GM12878 (cell line): ENCODE results near the gene RNF11. TPM values are rescaled to one million over a fixed set of nuclear protein-coding genes. Genes with fewer than 3 reads are reported as not detected.

Experiments used
- ATAC-seq: fragments of 200-7000 bp; cut with Tn5 transposase; 3 replicates; pipeline ENCODE4 v1.9.1; 2020; ENCODE audit warnings: mild to moderate bottlenecking, moderate library complexity
- BruUV-seq: library from RNA; stranded (reverse); fragments of 400-500 nt; replicated peaks from 2 replicates; lab custom pipeline; 2021; lab: Mats Ljungman, UMichigan
- CTCF ChIA-PET: fragments of 300-600 bp; sonication (Branson Sonifier 250); formaldehyde crosslinking; extraction: SDS; loops from one replicate; lab custom pipeline; 2021; ENCODE audit warnings: inconsistent platforms; lab: Yijun Ruan, JAX
- POLR2A ChIA-PET: fragments of 350-600 bp; formaldehyde crosslinking; extraction: SDS; loops from one replicate; lab custom pipeline; 2021; ENCODE audit warnings: inconsistent platforms; lab: Charles Lee
- RAD21 ChIA-PET: fragments of 300-600 bp; sonication (Branson Sonifier 250); formaldehyde crosslinking; loops from one replicate; lab custom pipeline; 2023; ENCODE audit warnings: antibody characterized with exemption; ENCODE audit not compliant: unreplicated experiment; lab: Charles Lee
- SMC1A ChIA-PET: fragments of 300-600 bp; sonication (Branson Sonifier 250); formaldehyde crosslinking; loops from one replicate; lab custom pipeline; 2023; ENCODE audit not compliant: unreplicated experiment, uncharacterized antibody; lab: Charles Lee
- DNase-seq: peaks from one replicate; pipeline ENCODE4 v3.0.0-alpha.2; 2011; ENCODE audit warnings: low read depth, low spot score
- FAIRE-seq: peaks from 3 replicates; lab custom pipeline; 2011; peaks lifted over from hg19 to GRCh38; lab: Jason Lieb, UNC
- H2AFZ ChIP-seq: 2 replicates; pipeline ENCODE4 v1.6.0; 2011; ENCODE audit warnings: low read depth, low read length, control low read depth; ENCODE audit not compliant: control insufficient read depth
- H3K27ac ChIP-seq: 2 replicates; pipeline ENCODE4 v1.5.1; 2011; ENCODE audit warnings: control low read depth; ENCODE audit not compliant: control insufficient read depth, insufficient read depth
- H3K27me3 ChIP-seq, 2 experiments: replicated peaks in 1 of 2; 2 replicates each; pipeline versions ENCODE4 v1.6.0 to v1.6.1; 2011; ENCODE audit warnings: low read length in 1 of 2; ENCODE audit not compliant: control insufficient read depth in 2 of 2, insufficient read depth in 2 of 2
- H3K36me3 ChIP-seq, 2 experiments: 2 replicates each; pipeline ENCODE4 v1.5.1; 2011; ENCODE audit warnings: low read length in 1 of 2; ENCODE audit not compliant: control insufficient read depth in 2 of 2, insufficient read depth in 2 of 2
- H3K4me1 ChIP-seq: 2 replicates; pipeline ENCODE4 v1.6.1; 2011; ENCODE audit warnings: mild to moderate bottlenecking, low read length, moderate library complexity, mixed read lengths; ENCODE audit not compliant: control insufficient read depth, insufficient read depth
- H3K4me2 ChIP-seq: 2 replicates; pipeline ENCODE4 v1.6.0; 2011; ENCODE audit warnings: control low read depth; ENCODE audit not compliant: control insufficient read depth, insufficient read depth
- H3K4me3 ChIP-seq: fragments of 200-600 bp; sonication (generic); 2 replicates; pipeline ENCODE4 v1.5.1; 2016
- H3K79me2 ChIP-seq: 2 replicates; pipeline ENCODE4 v1.6.0; 2011; ENCODE audit warnings: low read length; ENCODE audit not compliant: control insufficient read depth, insufficient read depth
- H3K9ac ChIP-seq: 2 replicates; pipeline ENCODE4 v1.8.0; 2011; ENCODE audit warnings: low read length, control low read depth, mixed read lengths; ENCODE audit not compliant: control insufficient read depth, insufficient read depth
- H3K9me3 ChIP-seq: replicated peaks from 3 replicates; pipeline ENCODE4 v1.5.1; 2011; ENCODE audit warnings: mild to moderate bottlenecking, low read length; ENCODE audit not compliant: control insufficient read depth, insufficient read depth
- H4K20me1 ChIP-seq: 2 replicates; pipeline ENCODE4 v1.6.0; 2011; ENCODE audit not compliant: control insufficient read depth, insufficient read depth
- ATF3 ChIP-seq: IDR thresholded peaks from 2 replicates; pipeline ENCODE4 v1.6.1; 2011; ENCODE audit warnings: low read depth, mild to moderate bottlenecking, low read length, moderate library complexity, borderline replicate concordance; ENCODE audit errors: extremely low read depth
- BCL3 ChIP-seq: IDR thresholded peaks from 2 replicates; pipeline ENCODE4 v1.6.1; 2011; ENCODE audit warnings: borderline replicate concordance, low read depth, mild to moderate bottlenecking, moderate library complexity, low read length; ENCODE audit not compliant: insufficient read depth, poor library complexity, severe bottlenecking
- CHD4 ChIP-seq: fragments of 200-600 bp; sonication (generic); IDR thresholded peaks from 2 replicates; pipeline ENCODE4 v1.6.1; 2016; ENCODE audit warnings: mild to moderate bottlenecking
- EZH2 ChIP-seq: IDR thresholded peaks from 2 replicates; pipeline ENCODE4 v1.6.1; 2012; ENCODE audit warnings: low read depth, mild to moderate bottlenecking, control low read depth, inconsistent platforms, low read length, borderline replicate concordance; ENCODE audit not compliant: control insufficient read depth
- HSF1 ChIP-seq: fragments of 150-350 bp; IDR thresholded peaks from 2 replicates; pipeline ENCODE4 v1.6.1; 2014; ENCODE audit warnings: mild to moderate bottlenecking, low read depth, low read length
- NR2C2 ChIP-seq: IDR thresholded peaks from 2 replicates; pipeline ENCODE4 v1.6.1; 2011; ENCODE audit warnings: borderline replicate concordance, low read depth; ENCODE audit not compliant: control insufficient read depth, insufficient read length
- POLR2AphosphoS2 ChIP-seq: IDR thresholded peaks from 2 replicates; pipeline ENCODE4 v1.6.1; 2011; ENCODE audit warnings: low read depth, mild to moderate bottlenecking, low read length, improper control_type of control experiment, moderate library complexity
- RAD51 ChIP-seq: fragments of 450-650 bp; IDR thresholded peaks from 2 replicates; pipeline ENCODE4 v1.6.1; 2016; ENCODE audit warnings: moderate library complexity, mild to moderate bottlenecking, inconsistent platforms
- RBBP5 ChIP-seq: fragments of 200-600 bp; sonication (generic); conservative IDR thresholded peaks from 2 replicates; pipeline ENCODE4 v1.6.1; 2016
- SMARCA5 ChIP-seq: fragments of 450-650 bp; IDR thresholded peaks from 2 replicates; pipeline ENCODE4 v1.6.1; 2017; ENCODE audit warnings: mild to moderate bottlenecking
- SREBF1 ChIP-seq: IDR thresholded peaks from 2 replicates; pipeline ENCODE4 v1.6.1; 2012; ENCODE audit warnings: mild to moderate bottlenecking, low read length
- SUPT20H ChIP-seq: IDR thresholded peaks from 2 replicates; pipeline ENCODE4 v1.6.1; 2011; ENCODE audit warnings: low read depth, mild to moderate bottlenecking, low read length, moderate library complexity, borderline replicate concordance; ENCODE audit not compliant: control insufficient read depth
- TAF1 ChIP-seq: IDR thresholded peaks from 2 replicates; pipeline ENCODE4 v1.6.1; 2011; ENCODE audit warnings: mild to moderate bottlenecking, low read depth, low read length, borderline replicate concordance
- TCF12 ChIP-seq: IDR thresholded peaks from 2 replicates; pipeline ENCODE4 v1.6.1; 2011; ENCODE audit warnings: low read depth, mild to moderate bottlenecking, low read length
- TCF7 ChIP-seq: IDR thresholded peaks from 2 replicates; pipeline ENCODE4 v1.6.1; 2014; ENCODE audit warnings: antibody characterized with exemption, borderline replicate concordance
- ZNF217 ChIP-seq: fragments of 450-650 bp; IDR thresholded peaks from 2 replicates; pipeline ENCODE4 v1.6.1; 2017; ENCODE audit warnings: antibody characterized with exemption, mild to moderate bottlenecking
- ZNF687 ChIP-seq: fragments of 450-650 bp; IDR thresholded peaks from 2 replicates; pipeline ENCODE4 v1.6.1; 2017; ENCODE audit warnings: mild to moderate bottlenecking, moderate library complexity
- ZZZ3 ChIP-seq: IDR thresholded peaks from 2 replicates; pipeline ENCODE4 v1.6.1; 2011; ENCODE audit warnings: low read depth; ENCODE audit not compliant: control insufficient read depth, insufficient read length
- WGBS: methylation state at CpG from one replicate; pipeline ENCODE4 v1.1.6; 2016; ENCODE audit warnings: low lambda C conversion rate; ENCODE audit not compliant: insufficient replicate concordance, insufficient coverage; ENCODE audit errors: missing lambda C conversion rate; 5-methylcytosine and 5-hydroxymethylcytosine counted together
- in situ Hi-C: fragments of 300-500 bp; cut with MboI; formaldehyde crosslinking; loops from 9 replicates; pipeline ENCODE4 v1.14.3; 2018; ENCODE audit warnings: mixed read lengths
- intact Hi-C: fragments of 100-400 bp; cut with micrococcal nuclease; formaldehyde crosslinking; loops from one replicate; pipeline ENCODE4 v1.14.2; 2022; ENCODE audit not compliant: unreplicated experiment
- polyA plus RNA-seq, 11 experiments: library from polyadenylated mRNA; depleted of rRNA in 4 of 11; unstranded in 6 of 11; stranded (reverse) in 5 of 11; fragments of >200 nt; fragmentation: Nextera tagmentation in 4 of 11; fragmentation: Illumina TruSeq in 1 of 11; extraction: Ambion mirVana in 4 of 11; extraction: Trizol in 1 of 11; gene quantifications; 1 replicate in 1 of 11; 2 replicates in 10 of 11; pipeline versions ENCODE4 v1.2.1 to v1.2.3, GENCODE V29; 2011 to 2016; ENCODE audit warnings: inconsistent platforms in 2 of 11, missing spikeins in 2 of 11, low read depth in 1 of 11
- total RNA-seq, 4 experiments: library from RNA; depleted of rRNA in 3 of 4; stranded (reverse); fragments of >200 nt in 3 of 4; fragmentation: Illumina TruSeq in 1 of 4; extraction: Trizol in 1 of 4; gene quantifications; 2 replicates each; pipeline versions ENCODE4 v1.2.1 to v1.2.3, GENCODE V29; 2013 to 2021

RNF11 gene
- total and polyA plus RNA-seq, 10 of the 15 experiments (the other 5 are each of a cell fraction or from before 2014, with no cell fraction given): 9.5 to 43.6 (median 32.3) TPM

- TF ChIP-seq ATF3: no peak
- no peak for TF ChIP-seq RBBP5
- no peak for TF ChIP-seq HSF1
- no peak for TF ChIP-seq ZNF687
- TF ChIP-seq SMARCA5: no peak
Observed at GRCh38 chr1:51272916-51273315, 36.8 kb downstream of the RNF11 start (continued).

- no peaks in the 10 kb centered on the region for H3K79me2 ChIP-seq
- no peak overlapping the region for H3K9ac ChIP-seq
- ATAC-seq (no peak), DNase-seq (no peak), FAIRE-seq (no peak)
- RAD21 ChIA-PET: no interaction called here
- no peak overlapping the region for H2AFZ ChIP-seq
- H3K9me3 ChIP-seq: no peaks in the 10 kb centered on the region
- H3K36me3 ChIP-seq: no peaks in the 10 kb centered on the region; a peak in 2 of 4 replicates
- in situ Hi-C loops: no loop called here
- no peaks in the 10 kb centered on the region for H3K27me3 ChIP-seq
- CTCF ChIA-PET: no interaction called here
- 88% methylated on average over 6 of the region's 6 CpGs for WGBS
- no peak overlapping the region for H3K4me3 ChIP-seq
- intact Hi-C loops: no loop called here
- H3K4me1 ChIP-seq: no peaks in the 10 kb centered on the region
- H4K20me1 ChIP-seq: no peaks in the 10 kb centered on the region
- SMC1A ChIA-PET: no interaction called here
- H3K27ac ChIP-seq: no peak overlapping the region
- no TSS peak for BruUV-seq
- H3K4me2 ChIP-seq: no peak overlapping the region
- POLR2A ChIA-PET: no interaction called here
- TF ChIP-seq POLR2AphosphoS2 (no peak), ZNF217 (no peak), EZH2 (no peak), CHD4 (no peak), SREBF1 (no peak), SUPT20H (no peak), SMARCA5 (no peak), TCF7 (no peak), ZZZ3 (no peak), BCL3 (no peak), TCF12 (no peak), TAF1 (no peak), NR2C2 (no peak), RAD51 (no peak)
Observed at GRCh38 chr1:51274676-51275075, 38.6 kb downstream of the RNF11 start.
